GOT3 (cell line): Measurements from ENCODE around the gene MGAT4A.
"Not testable (repeated sequence)": the region's sequence is repeated elsewhere in the genome, so short reads cannot be mapped to it uniquely, and the experiment has no call there.

Experiments
- DNase-seq: peaks from one replicate; lab custom pipeline; 2025; ENCODE audit warnings: mixed read lengths; lab: John Stamatoyannopoulos, UW

The MGAT4A gene

DNA sequence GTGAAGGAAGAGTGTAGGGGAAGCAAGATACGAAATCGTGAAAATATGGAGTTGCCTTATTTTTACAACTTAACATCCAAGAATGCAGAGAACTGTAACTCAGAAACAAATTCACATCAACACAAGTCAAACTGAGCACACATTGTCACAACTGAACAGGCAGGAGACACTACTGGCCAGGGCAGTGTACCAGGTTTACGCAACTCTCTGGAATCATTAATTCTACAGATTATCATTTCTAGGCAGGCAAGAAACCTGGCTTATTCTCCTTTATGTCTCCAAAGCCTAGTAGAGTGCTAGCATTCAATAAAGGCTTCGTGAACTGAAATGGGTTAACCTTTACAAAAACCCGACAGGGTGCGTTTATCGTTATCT, 123.2 kb downstream of the MGAT4A start:
- DNase-seq = no peak

DNA sequence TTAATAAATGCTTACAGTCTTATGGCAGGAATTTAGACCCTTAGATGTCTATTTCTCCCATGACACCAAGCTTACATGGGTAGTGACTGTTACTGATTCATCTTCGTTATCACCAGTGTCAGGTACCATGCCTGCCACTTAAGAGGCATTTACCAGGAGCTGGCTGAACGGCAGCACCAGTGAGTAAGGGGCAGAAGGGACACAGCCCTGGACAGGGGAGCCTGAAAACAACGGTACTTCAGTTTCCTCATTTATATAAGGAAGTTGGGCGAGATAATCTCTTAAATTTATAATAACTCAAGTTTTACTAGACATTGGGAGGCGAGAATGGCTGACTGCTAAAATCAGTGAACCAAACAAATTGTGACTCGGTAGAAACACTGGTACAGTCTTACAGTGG, 123.8 kb downstream of the MGAT4A start:
- no peak for DNase-seq

DNA sequence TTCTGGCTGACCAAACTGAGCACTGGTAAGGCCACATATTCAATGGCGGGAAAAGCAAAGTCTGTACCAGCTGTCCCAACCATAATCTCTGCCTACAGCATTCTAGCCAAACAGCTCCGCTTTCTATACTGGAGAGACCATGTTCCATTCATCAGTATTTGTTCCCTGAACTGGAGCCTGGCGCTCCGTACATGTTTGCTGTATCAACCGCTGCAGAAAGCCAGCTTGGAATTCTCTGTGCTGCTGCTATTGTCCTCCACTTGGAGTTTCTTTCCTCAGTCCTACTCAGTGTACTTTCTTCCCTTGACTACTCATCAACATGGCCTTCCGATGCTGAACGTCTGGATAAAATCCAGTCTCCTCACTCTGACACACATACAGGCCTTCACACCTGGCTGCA, 124.5 kb downstream of the MGAT4A start:
- no peak for DNase-seq

DNA sequence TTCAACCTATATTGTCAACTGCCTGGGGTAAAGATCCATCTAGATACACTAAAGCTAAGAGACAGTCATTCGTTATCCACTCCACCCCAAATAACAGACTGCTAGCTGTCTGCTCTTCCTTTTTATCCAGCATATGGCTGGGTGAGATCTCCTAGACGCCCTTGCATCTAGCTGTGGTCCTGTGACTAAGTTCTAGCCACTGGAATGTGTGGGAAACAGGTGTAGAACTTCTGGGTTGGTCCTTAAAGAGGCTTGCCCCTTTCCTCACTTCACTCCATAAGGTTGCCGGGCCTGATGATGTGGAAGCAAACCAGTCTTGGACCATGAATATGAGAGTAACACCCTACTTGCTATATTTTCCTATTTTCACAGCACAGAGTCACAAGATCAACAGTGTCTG, 125.9 kb downstream of the MGAT4A start:
- no peak for DNase-seq

DNA sequence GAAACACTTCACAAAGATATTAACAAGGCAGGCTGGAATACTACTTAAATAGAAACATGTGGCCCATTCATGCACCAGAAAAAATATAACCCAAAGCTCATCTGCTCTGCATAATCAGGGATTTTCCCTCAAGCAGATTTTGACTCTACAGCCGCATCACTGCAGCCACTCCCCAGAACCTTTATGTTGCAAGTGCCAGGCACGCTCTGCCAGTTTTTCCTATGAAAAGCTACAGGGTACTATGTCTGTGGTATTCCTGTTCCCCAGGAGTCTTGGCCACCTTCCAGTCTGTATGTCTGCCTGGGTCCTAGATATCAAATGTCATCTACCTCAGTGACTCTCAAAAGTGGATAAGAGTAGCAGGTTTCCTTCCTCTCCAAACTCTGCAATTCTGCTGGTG, 126.4 kb downstream of the MGAT4A start:
- no peak for DNase-seq

DNA sequence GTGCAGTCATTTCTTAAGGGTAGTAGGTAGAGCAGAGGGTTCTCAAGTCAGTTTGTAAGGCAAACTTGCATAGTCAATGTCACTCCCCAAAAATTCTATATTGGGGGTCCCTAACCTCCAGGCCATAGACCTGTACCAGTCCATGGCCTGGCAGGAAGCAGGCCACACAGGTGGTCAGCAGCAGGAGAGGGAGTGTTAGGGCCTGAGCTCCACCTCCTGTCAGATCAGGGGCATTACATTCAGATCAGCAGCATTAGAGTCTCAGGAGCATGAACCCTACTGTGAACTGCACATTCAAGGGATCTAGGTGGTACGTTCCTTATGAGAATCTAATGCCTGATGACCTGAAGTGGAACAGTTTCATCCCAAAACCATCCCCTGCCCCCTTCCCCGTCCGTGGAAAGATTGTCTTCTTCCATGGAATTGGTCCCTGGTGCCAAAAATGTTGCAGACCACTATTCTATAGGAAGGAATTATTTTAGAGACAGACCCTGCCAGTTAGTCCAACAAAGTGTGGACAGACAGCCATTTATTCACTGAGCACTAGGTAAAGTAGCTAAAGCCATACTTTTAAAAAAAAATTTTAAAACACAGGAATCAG, 129.3 kb downstream of the MGAT4A start:
- DNase-seq = no peak

DNA sequence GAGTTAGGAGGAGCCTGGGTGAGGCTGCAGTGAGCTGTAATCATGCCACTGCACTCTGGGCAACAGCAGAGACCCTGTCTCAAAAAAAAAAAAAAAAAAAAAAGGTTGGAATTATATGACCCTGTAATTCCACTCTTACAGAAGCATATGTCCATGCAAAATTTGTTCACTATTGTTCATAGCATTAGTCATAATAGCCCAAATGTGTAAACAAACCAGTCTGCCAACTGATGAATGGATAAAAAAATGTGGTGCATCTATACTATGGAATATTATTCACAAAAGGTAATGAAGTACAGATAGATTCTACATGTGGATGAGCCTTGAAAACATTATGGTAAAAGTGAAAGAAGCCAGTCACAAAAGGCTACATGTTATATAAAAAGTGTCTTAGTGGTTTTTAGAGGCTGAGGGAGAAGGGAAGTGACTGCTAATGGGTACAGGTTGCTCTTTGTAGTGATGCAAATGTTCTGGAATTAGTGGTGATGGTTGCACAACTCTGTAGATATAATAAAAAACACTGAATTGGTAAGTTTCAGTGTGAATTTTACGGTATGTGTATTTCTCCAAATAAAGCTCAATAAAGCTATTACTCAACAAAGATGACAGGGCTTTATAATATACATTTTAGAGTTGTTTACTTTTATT, 132.0 kb downstream of the MGAT4A start:
- DNase-seq = no peak

DNA sequence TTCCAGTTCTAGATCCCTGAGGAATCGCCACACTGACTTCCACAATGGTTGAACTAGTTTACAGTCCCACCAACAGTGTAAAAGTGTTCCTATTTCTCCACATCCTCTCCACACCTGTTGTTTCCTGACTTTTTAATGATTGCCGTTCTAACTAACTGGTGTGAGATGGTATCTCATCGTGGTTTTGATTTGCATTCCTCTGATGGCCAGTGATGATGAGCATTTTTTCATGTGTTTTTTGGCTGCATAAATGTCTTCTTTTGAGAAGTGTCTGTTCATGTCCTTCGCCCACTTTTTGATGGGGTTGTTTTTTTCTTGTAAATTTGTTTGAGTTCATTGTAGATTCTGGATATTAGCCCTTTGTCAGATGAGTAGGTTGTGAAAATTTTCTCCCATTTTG, 136.3 kb downstream of the MGAT4A start:
- not testable (repeated sequence) for DNase-seq

DNA sequence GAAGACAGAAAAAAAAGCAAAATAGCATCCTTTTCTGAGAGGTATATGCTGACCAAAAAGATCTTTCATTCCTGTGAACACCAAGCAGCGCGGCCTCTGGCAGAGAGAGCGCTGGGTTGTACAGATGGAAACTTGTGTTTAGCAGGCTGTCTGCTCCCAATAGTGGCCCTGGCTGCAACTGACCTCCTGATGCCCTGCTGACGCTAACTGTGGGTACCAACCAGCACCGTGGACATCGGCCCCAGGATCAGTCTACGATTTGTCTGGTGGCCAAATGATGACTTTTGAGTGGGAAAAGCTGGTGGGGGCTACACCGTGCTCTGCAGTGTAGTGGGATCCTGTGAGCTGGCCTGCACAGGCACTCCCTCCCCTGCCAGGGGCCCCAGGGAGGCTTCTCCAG, 138.4 kb downstream of the MGAT4A start:
- no peak for DNase-seq

DNA sequence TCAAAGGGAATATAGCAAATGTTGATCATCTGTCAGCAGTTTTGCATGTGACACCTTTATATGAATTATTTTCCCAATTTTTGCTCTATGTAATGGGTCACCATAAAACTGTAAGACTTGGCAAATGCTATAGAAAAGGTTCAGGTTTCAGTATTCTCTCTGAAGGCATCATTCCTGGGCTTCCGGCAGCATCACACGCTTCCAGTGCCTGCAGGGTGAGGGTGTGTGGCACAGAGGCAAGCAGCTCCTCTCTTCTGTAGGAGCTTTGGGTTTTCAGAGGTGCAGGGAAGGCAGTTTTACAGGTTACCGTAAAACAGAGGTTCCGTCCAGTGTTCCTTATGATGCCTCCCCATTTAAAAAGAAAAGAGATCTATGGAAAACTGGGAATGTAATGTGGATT, 141.4 kb downstream of the MGAT4A start:
- DNase-seq = no peak

DNA sequence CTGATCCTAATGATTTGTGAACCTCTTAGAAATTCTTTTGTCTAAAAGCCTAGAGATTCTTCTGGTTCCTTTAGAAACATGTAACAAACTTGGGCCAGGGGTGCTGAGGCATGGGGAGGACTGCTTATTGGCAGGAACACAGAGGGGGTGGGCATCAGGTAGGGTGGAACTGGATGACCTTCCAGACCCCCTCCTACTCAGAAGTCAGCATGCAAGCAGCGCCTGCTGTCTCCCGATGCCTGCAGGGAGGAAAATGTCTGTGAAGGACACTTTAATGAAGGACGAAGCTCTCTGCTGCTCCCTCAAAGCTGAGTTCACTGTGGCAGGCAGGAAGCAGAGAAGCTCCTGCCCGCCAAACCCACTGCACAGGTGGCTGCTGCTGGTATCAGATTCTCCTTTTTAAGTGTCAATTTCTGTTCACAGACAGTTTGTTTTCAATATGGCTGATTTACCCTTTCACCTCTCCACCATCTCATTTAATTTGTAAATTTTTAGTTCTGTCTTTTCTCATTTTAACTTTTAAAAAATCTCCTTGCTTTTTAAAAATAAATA, 142.0 kb downstream of the MGAT4A start:
- DNase-seq = no peak

DNA sequence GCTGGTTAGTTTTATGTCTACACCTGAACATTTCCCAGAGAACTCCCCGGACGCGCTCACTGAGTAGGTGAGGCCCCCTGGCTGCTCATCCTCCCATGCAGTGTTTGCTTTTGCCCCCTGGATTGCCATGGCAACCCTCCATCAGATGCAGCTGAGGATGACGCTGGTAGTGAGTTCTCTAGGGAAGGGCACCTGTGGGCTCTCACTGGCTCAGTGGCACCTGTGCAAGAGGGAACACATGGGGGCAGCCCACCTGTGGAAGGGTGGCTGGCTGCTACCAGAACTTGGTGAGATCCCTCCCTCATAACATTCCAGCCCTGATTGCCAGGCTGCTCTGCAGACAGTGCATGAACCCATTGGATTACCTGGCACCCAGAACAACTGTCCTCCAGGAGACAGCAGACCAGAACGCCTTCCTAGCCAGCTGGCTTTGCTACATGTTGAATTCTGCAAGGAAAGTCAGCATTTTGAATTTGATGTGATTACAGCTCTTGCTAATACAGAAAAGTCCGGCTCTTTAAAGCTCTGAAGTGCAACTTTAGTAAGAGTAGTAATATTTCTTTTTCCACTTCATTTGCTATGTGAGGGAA, 144.3 kb downstream of the MGAT4A start:
- DNase-seq = no peak

DNA sequence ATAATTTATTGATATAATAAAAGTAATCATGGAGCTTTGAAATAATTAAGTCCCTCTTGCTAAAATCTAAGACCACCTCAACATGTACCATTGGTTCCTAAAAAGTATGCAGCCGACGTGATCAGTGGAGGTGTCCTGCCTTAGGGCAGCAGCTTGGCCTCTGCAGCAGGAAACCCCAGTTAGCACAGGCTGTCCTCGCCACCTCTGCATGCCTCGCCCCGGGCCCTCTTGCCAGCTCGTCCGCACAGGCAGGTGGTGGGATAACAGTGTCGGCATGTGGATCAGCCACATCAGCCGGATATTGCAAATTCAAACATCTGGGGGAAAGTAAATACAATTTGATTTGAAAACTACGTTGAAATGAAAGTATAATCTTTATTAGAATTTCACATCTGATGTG, 145.5 kb downstream of the MGAT4A start:
- DNase-seq = no peak

DNA sequence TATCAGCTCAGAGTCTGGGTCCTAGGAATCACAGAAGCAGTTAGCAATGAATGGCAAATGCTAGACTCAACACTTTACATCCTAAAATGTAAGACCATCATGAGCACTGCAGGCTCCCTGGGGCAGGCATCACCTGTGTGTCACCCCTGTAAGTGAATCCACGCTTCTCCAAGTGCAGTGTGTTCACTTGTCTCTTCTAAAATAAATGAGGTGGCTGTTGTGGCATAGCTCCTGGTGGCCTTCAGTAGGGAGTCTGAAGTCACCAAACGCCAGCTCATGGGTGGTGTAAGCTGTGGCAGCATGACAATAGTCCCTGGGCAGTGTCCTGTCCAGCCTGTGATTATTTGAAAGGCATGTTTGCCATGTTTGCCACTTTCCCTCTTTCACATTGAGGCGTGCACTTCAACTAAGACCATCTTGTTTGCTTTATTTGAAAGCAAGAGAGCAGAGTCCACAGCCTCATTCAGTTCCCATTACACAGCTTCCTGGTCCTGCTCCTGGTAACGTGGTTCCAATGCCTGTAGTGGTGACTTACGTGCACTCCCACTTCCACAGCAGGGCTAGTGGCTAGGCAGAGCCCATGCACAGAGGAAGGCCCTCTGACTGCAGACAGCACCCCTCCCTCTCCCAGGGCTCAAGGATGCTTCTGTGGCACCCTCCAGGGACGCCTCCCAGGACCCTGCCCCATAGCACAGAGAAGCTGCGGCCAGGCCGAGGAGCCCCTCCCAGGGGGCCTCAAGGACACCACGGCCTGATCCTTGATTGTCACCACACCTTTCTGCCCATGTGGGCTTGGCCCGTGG, 146.9 kb downstream of the MGAT4A start:
- DNase-seq = no peak

DNA sequence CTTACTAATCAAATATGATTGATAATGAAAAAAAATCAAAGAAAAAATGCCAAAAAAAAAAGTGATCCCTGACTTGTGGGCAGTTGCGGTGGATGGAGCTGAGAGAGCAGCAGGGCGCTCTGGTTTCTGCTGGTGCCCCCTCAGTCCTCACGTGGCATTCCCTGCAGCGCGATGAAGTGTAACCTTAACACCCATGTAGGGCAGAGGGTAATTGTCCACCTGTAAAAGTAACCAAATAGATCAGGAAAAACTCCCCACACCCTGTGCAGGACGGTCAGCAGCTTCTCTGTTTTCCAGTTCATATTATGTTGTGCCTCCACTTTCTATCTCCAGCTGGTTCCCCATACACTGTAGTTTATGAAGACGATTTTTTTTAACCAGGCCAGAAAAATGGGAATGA, 147.7 kb downstream of the MGAT4A start:
- no peak for DNase-seq

DNA sequence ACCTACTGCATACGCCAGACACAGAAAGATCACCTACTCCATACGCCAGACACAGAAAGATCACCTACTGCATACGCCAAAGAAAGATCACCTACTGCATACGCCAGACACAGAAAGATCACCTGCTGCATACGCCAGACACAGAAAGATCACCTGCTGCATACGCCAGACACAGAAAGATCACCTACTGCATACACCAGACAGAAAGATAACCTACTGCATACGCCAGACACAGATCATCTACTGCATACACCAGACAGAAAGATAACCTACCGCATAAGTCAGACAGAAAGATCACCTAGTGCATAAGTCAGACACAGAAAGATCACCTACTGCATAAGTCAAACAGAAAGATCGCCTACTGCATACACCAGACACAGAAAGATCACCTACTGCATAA, 148.4 kb downstream of the MGAT4A start:
- DNase-seq = no peak

DNA sequence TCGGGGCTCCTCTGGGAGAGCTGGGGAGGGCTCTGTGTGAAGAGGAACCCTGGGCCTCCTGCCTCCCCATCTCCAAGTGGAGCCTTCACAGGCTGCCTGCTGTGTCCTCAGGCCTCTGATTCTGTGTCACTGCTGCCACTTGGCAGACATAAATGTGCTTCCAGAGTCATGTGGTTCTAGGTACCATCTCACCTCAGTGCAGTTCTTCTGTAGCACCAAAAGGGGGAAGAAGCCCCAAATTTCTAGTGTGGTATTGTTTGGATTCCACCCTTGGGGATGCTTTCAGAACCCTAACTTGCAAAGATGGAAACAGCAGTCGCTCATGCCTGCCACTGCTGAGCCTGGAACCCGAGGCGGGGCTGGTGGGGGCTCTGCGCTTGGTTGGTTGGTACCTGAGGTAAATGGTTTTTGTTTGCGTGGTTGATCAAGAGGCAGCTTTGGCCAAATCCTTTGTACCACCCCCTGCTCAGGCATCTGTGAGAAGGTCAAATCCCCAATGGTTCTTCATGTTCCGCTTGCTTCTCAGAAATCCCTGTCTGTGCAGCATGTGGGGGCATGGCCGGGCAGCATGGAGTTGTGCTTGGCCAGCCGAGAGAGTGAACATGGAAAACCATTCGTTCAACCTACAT, 150.2 kb downstream of the MGAT4A start:
- DNase-seq = no peak

DNA sequence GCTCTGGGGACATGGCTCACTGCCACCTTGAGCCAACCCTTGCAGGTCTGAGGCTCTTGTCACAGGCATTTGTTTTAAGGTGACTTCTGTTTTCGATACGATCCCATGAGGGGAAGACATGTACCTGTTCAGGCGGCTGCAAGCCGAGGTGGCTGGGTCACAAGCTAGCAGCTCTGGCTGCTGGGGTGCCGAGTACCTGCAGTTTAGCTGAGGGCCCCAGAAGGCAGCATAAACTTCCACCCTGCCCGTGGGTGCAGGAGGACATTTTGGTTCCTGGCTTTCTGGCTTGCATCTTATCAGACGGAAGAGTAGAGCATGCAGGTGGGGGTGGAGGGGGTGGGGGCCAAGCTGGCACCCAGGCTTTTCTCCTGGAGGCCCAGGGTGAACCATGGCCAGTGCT, 151.0 kb downstream of the MGAT4A start:
- DNase-seq = no peak

DNA sequence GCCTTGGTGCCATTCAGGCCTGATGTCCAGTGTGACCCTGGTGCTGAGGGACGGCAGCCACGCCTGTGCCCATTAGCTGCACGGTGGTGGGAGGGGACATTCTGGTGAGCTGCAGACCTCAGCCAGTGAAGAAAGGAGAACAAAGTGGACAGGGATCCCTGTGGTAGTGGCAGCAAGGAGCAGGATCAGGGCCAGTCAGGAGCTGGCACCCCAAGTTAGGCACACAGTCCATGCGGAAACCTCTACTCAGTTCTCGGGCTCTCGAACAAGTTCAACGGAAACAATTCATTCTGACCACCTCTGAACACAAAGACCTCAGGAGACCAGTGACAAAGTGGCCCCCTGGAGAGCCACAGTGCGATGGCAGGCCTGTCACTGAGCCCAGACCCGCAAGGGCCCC, 152.7 kb downstream of the MGAT4A start:
- no peak for DNase-seq

DNA sequence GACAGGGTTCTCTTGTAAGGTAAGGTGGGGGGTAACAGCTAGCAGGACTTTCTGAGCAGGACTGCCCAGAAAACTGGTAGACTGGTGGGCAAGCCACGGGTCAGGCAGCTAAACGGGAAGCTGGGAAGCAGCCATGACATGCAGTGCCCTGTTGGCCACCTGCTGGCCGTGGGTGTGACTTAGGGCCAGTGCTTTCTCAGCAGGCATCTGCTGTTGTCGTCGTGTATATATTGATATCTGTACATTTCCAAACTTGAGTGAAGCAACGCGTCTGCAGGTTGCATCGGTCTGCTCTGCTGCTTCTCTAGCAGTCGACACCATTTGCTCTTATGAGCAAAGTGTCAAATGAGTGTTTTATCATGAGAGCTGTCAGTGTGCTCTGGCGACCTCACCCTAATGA, 153.6 kb downstream of the MGAT4A start:
- DNase-seq = no peak

DNA sequence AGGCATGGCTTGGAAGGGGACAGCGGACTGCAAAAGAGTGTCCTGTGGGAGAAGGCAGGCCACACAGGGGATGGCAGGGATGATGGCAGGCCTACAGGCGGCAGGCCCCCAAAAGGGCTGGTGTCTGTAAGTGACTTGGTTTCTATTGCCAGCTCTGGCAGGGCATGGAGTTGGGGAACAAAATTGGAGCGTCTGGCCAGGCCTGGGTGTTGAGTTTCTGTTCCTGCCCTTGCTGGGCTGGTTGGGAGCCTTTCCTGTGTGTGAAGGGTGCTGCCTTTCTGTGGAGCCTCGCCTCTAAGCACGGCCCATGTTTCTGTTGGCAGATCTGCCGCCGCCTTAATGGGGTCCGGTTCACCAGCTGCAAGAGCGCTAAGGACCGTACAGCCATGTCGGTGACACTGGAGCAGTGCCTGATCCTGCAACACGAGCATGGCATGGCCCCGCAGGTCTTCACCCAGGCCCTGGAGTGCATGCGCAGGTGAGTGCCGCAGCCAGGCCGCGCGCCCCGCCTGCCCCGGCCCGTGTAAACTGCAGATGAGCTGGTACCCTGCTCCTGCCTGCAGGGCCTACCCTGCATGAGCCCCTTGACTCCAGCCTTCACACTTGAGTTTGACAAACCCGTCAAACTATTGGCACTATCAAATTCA, 154.1 kb downstream of the MGAT4A start:
- DNase-seq = no peak

DNA sequence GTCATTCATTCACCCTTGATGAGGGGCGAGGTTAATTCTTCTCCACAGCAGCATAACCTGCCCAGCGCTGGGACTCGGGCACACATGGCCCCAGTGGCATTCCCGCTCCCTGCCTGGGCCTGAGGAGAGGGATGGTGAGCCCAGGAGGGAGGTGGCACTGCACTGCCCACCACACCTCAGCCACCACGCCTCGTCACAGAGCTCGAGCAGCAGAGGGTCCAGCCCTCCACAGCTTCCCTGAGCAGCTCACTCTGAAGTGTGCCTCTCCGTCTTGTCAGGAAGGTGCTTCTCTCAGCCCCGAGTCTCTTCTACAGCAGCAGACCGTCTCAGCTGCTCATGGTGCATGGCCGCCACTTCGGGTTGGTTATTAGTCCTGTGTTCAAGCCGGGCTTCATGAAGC, 157.5 kb downstream of the MGAT4A start:
- DNase-seq = no peak
